GM12801 (cell line): ENCODE data around the gene DPP6.

Source experiments
- TF ChIP-seq, protein P1 (sequence below): IDR thresholded peaks from one replicate; pipeline ENCODE4 v1.5.1; 2011; ENCODE audit warnings: control low read depth; ENCODE audit not compliant: insufficient read length; ENCODE audit errors: extremely low read depth

Gene DPP6

DNA sequence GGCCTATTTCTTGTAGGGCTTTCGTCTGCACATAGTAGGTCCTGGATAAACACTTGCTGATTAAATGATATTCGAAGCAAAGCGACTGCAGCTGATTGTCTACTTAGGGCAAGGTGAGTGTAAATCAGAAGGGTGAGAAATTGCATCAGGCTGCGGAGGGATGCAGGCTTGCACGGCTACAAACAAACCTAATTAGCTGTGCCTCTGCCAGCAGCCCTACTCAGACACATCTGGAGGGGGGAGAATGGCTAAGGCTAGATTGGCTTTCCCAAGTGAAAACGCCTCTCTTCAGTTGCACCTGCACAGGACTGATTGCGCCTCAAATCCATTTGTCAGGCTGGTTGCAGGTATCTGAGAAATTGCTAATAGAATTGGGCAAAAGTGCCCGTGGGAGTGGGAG, 247.5 kb downstream of the DPP6 start:
- TF ChIP-seq, protein P1, sequence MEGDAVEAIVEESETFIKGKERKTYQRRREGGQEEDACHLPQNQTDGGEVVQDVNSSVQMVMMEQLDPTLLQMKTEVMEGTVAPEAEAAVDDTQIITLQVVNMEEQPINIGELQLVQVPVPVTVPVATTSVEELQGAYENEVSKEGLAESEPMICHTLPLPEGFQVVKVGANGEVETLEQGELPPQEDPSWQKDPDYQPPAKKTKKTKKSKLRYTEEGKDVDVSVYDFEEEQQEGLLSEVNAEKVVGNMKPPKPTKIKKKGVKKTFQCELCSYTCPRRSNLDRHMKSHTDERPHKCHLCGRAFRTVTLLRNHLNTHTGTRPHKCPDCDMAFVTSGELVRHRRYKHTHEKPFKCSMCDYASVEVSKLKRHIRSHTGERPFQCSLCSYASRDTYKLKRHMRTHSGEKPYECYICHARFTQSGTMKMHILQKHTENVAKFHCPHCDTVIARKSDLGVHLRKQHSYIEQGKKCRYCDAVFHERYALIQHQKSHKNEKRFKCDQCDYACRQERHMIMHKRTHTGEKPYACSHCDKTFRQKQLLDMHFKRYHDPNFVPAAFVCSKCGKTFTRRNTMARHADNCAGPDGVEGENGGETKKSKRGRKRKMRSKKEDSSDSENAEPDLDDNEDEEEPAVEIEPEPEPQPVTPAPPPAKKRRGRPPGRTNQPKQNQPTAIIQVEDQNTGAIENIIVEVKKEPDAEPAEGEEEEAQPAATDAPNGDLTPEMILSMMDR, result no peak

DNA sequence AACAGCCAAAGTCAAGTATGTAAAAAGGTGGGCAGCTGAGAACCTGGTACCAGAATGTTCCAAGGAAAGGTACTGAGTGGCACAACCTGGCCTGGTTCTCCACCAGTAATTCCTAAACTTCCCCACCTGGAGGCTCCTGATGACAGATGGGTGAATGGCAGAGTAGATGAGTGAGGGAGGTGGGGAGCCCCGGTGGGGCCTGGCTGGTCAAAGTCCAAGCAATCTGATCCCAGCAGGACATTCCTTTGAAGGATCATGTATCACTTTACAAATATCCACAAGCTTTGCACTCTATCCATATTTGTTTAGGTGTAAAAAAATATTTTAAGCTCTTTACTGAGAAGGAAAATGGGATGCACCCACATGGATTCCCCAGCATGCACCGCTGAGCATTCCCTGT, 250.2 kb downstream of the DPP6 start:
- TF ChIP-seq, protein P1, result no peak

DNA sequence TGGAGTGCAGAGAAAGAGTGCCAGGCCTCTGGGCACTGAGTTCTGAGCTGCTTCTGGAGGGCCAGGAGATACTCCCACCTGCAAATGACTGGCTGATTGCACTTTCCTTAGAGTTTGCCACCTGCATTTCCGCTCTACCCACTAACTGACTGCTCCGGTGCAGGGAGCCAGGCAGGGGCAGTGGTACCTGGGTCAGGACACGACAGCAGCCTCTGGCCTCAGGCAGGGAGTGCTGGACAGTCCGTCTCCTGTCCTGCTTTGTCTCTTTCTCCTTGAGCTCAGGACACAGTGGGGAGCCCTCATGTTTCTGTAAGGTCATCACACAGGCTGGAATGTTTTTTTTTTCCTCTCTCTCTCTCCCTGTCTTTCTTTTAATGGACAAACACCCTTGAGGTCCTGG, 252.0 kb downstream of the DPP6 start:
- TF ChIP-seq, protein P1, result no peak

DNA sequence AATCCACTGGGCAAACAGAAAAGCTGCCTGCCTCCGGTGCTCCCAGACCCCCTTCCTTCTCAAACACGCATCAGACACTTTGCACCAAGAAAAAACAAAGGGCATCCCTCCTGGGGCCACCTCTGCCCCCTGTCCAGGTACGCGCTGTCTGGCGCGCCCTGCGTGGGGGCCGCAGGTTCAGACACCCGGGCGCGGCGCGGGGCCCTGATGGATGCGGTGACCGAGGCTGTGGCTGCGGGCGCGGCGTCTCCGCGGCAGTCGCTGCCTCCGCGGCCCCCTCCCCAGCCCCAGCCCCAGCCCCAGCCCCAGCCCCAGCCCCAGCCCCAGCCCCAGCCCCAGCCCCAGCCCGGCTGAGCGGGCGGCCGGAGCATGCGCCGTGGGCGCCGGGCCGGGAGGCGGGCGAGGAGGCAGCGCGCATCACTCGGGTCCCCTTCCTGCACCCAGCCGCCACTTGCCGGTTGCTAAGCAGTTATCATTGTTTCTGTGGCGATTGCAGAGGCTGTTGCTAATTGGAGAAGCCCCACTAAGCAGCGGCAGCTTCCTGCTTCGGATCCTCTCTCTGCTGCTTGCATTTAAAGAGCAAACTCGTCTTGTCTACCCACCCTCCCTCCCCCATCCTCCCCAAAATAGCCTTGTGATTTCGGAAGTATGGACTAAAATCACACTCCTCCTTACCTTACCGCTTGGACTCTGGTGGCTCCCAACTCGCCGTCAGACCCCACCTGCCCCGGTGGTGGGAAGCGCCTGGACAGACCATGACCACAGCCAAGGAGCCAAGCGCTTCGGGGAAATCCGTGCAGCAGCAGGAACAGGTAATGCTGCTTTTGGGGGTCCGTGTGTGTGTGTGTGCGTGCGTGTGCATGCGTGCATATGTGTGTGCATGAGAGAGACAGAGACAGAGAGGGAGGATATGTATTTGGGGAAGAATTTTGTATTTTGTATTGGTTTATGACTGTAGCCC, 252.8 kb downstream of the DPP6 start:
- TF ChIP-seq, protein P1, result no peak

DNA sequence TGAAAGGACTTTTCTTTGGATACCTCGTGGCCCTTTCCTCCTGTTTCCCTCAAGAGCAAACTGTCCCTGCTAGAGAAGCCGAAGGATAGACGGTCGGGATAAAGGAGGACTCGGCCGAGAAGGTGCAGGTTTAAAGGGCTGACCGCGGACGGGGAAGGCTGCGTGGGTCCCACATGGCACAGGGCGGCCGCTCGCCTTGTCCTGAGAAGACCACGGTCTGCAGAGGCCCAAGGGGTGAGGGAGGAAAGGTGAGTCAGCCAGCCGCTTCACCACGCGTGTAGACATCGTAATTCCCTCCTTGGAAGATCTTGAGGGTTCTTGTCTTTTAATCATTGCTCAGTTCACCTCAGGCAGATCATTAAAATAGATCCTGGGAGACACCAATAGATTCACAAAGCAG, 253.8 kb downstream of the DPP6 start:
- TF ChIP-seq, protein P1, result no peak

DNA sequence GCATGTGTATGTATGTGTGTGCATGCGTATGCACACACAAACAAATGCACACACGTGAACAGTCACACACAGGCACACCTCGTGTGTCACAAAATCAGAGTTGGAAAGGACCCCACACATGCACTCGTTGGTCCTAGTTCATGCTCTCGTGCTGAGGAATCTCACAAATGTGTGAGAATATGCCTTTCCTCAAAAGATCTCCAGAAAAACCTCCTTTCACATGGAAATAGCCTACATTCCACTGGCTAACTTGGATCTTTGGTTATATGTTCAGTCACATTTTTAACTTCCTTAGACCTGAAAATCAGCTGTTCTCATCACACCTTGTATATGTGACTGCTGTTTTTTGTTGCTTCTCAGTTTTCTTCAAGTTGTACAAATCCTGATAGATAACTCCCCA, 256.7 kb downstream of the DPP6 start:
- TF ChIP-seq, protein P1, result no peak

DNA sequence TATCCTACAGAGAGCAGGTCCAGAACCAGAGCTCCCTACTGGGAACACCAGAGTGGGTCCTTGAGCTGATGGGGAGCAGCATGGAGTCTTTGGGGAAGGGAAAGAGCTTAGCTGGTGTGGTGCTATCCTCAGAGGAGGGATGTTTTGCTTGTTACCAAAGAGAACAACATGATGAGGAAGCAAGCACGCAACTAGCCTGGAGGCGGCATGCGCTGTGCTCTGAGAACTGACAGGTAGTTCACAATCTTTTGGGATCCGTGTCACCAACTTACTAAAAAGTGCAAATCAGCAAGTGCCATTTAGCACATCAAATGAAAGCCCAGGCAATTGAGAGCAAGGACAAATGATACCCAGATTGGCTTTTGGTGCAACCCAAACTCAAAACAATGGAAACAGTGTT, 257.9 kb downstream of the DPP6 start:
- TF ChIP-seq, protein P1, result no peak
